IMR-90 (cell line): Measurements from ENCODE around the gene WDR54. TPM values are rescaled to one million over a fixed set of nuclear protein-coding genes. Genes with fewer than 3 reads are reported as not detected.
"Not testable (repeated sequence)": the region's sequence is repeated elsewhere in the genome, so short reads cannot be mapped to it uniquely, and the experiment has no call there.

ENCODE experiments used
- ATAC-seq: fragments of 200-7000 bp; cut with Tn5 transposase; 2 replicates; pipeline ENCODE4 v1.9.1; 2020; ENCODE audit warnings: low read depth, mild to moderate bottlenecking, moderate library complexity
- BruUV-seq: library from RNA; stranded (reverse); fragments of 400-500 nt; replicated peaks from 2 replicates; lab custom pipeline; 2021; lab: Mats Ljungman, UMichigan
- CTCF ChIA-PET: fragments of 300-600 bp; formaldehyde crosslinking; extraction: SDS; loops from one replicate; lab custom pipeline; 2021; ENCODE audit warnings: antibody characterized with exemption; lab: Yijun Ruan, JAX
- POLR2A ChIA-PET: fragments of 300-600 bp; sonication (Branson Sonifier 250); formaldehyde crosslinking; loops from one replicate; lab custom pipeline; 2022; ENCODE audit warnings: antibody characterized with exemption; ENCODE audit not compliant: unreplicated experiment; lab: Charles Lee
- DNase-seq: peaks from one replicate; pipeline ENCODE4 v3.0.0; 2013
- H2AFZ ChIP-seq: replicated peaks from 2 replicates; pipeline ENCODE3; 2013; ENCODE audit warnings: low read length, mild to moderate bottlenecking; ENCODE audit not compliant: poor library complexity
- H2AK5ac ChIP-seq: 2 replicates; pipeline ENCODE4 v1.6.1; 2013; ENCODE audit warnings: low read depth, low read length, inconsistent platforms
- H2AK9ac ChIP-seq: replicated peaks from 2 replicates; pipeline ENCODE3; 2013; ENCODE audit warnings: mild to moderate bottlenecking, low read depth, low read length, moderate library complexity; ENCODE audit not compliant: poor library complexity
- H2BK120ac ChIP-seq: 2 replicates; pipeline ENCODE4 v1.6.1; 2013; ENCODE audit warnings: low read depth, low read length, inconsistent platforms
- H2BK15ac ChIP-seq: 3 replicates; pipeline ENCODE4 v1.6.1; 2013; ENCODE audit warnings: low read depth, low read length, inconsistent platforms
- H2BK20ac ChIP-seq: 2 replicates; pipeline ENCODE4 v1.6.1; 2013; ENCODE audit warnings: low read depth, mild to moderate bottlenecking, inconsistent platforms, low read length, moderate library complexity
- H2BK5ac ChIP-seq: 2 replicates; pipeline ENCODE4 v1.6.1; 2013; ENCODE audit warnings: mild to moderate bottlenecking, low read depth, low read length, inconsistent platforms; ENCODE audit not compliant: poor library complexity, severe bottlenecking
- H3K14ac ChIP-seq: replicated peaks from 2 replicates; pipeline ENCODE4 v1.6.1; 2013; ENCODE audit warnings: low read depth, low read length, inconsistent platforms
- H3K18ac ChIP-seq: 2 replicates; pipeline ENCODE4 v1.6.1; 2013; ENCODE audit warnings: low read depth, low read length, control low read depth
- H3K23ac ChIP-seq: 2 replicates; pipeline ENCODE4 v1.6.1; 2013; ENCODE audit warnings: low read depth, low read length, inconsistent platforms
- H3K27ac ChIP-seq: 2 replicates; pipeline ENCODE4 v1.5.1; 2013; ENCODE audit warnings: mild to moderate bottlenecking, control low read depth, low read length; ENCODE audit not compliant: insufficient read depth
- H3K27me3 ChIP-seq: 2 replicates; pipeline ENCODE4 v1.6.1; 2013; ENCODE audit warnings: low read length; ENCODE audit not compliant: control insufficient read depth, insufficient read depth
- H3K36me3 ChIP-seq: 2 replicates; pipeline ENCODE4 v1.6.1; 2013; ENCODE audit warnings: low read length, mixed read lengths; ENCODE audit not compliant: control insufficient read depth, insufficient read depth
- H3K4ac ChIP-seq: 2 replicates; pipeline ENCODE4 v1.6.1; 2013; ENCODE audit warnings: low read depth, low read length, inconsistent platforms
- H3K4me1 ChIP-seq: 2 replicates; pipeline ENCODE4 v1.6.1; 2013; ENCODE audit warnings: low read length, mixed read lengths; ENCODE audit not compliant: control insufficient read depth, insufficient read depth
- H3K4me2 ChIP-seq: 2 replicates; pipeline ENCODE4 v1.6.1; 2013; ENCODE audit warnings: low read depth, mild to moderate bottlenecking, control low read depth, low read length, moderate library complexity
- H3K4me3 ChIP-seq: 2 replicates; pipeline ENCODE4 v1.5.1; 2013; ENCODE audit warnings: low read depth, mild to moderate bottlenecking, control low read depth, low read length, moderate library complexity; ENCODE audit not compliant: insufficient read depth
- H3K56ac ChIP-seq: 2 replicates; pipeline ENCODE4 v1.6.1; 2013; ENCODE audit warnings: low read length, inconsistent platforms; ENCODE audit not compliant: insufficient read depth; ENCODE audit errors: extremely low read depth
- H3K79me1 ChIP-seq, 2 experiments: 2 replicates each; pipeline ENCODE4 v1.6.1; 2013; ENCODE audit warnings: low read length in 2 of 2, inconsistent platforms in 1 of 2, low read depth in 1 of 2
- H3K9ac ChIP-seq: 2 replicates; pipeline ENCODE4 v1.6.1; 2013; ENCODE audit warnings: low read depth, low read length, control low read depth
- H3K9me1 ChIP-seq: 2 replicates; pipeline ENCODE4 v1.6.1; 2013; ENCODE audit warnings: low read length, inconsistent platforms; ENCODE audit not compliant: insufficient read depth
- H3K9me3 ChIP-seq: 2 replicates; pipeline ENCODE4 v1.6.1; 2013; ENCODE audit warnings: low read length; ENCODE audit not compliant: control insufficient read depth, insufficient read depth
- H4K20me1 ChIP-seq: 2 replicates; pipeline ENCODE4 v1.6.1; 2013; ENCODE audit warnings: low read length, inconsistent platforms; ENCODE audit not compliant: insufficient read depth
- H4K5ac ChIP-seq: 2 replicates; pipeline ENCODE4 v1.6.1; 2013; ENCODE audit warnings: mild to moderate bottlenecking, low read depth, low read length, control low read depth
- H4K8ac ChIP-seq, 2 experiments: 2 replicates each; pipeline ENCODE4 v1.6.1; 2013; ENCODE audit warnings: low read depth in 2 of 2, low read length in 2 of 2, control low read depth in 1 of 2, inconsistent platforms in 1 of 2
- H4K91ac ChIP-seq: 2 replicates; pipeline ENCODE4 v1.6.1; 2013; ENCODE audit warnings: low read depth, low read length, inconsistent platforms; ENCODE audit not compliant: insufficient read depth
- BHLHE40 ChIP-seq: fragments of 150-350 bp; IDR thresholded peaks from 2 replicates; pipeline ENCODE4 v1.6.1; 2016; ENCODE audit warnings: mild to moderate bottlenecking, low read depth, low read length
- MXI1 ChIP-seq: IDR thresholded peaks from 2 replicates; pipeline ENCODE4 v1.6.1; 2012; ENCODE audit warnings: low read depth, mild to moderate bottlenecking, low read length, moderate library complexity, borderline replicate concordance
- WGBS, 2 experiments: methylation state at CpG; one replicate each; pipeline versions ENCODE4 v1.1.5 to v1.1.7; 2013; ENCODE audit warnings: missing lambda C conversion rate in 2 of 2; ENCODE audit not compliant: insufficient read length in 1 of 2; ENCODE audit errors: extremely low coverage in 2 of 2; 5-methylcytosine and 5-hydroxymethylcytosine counted together
- dilution Hi-C: fragments of 300-500 bp; cut with HindIII; formaldehyde crosslinking; loops from one replicate; pipeline ENCODE4 v1.14.3; 2018; ENCODE audit warnings: low sequenced_read_pairs; ENCODE audit not compliant: unreplicated experiment
- in situ Hi-C: fragments of 300-500 bp; cut with MboI; formaldehyde crosslinking; loops from 3 replicates; pipeline ENCODE4 v1.14.3; 2019; ENCODE audit warnings: low sequenced_read_pairs, inconsistent platforms, mixed read lengths
- intact Hi-C: fragments of 100-400 bp; cut with micrococcal nuclease; formaldehyde crosslinking; loops from 2 replicates; pipeline ENCODE4 v1.10.0; 2022
- polyA plus RNA-seq, 3 experiments: library from polyadenylated mRNA; depleted of rRNA; stranded (reverse); fragments of >200 nt; gene quantifications; 2 replicates each; pipeline ENCODE4 v1.2.3, GENCODE V29; 2012; ENCODE audit warnings: low replicate concordance in 1 of 3
- total RNA-seq: library from RNA; depleted of rRNA; stranded (reverse); fragments of >200 nt; gene quantifications from 2 replicates; pipeline ENCODE4 v1.2.3, GENCODE V29; 2012

Gene WDR54
- total and polyA plus RNA-seq, 2 of the 4 experiments (the other 2 are of a cell fraction), result 47.9 to 57.2 TPM

DNA sequence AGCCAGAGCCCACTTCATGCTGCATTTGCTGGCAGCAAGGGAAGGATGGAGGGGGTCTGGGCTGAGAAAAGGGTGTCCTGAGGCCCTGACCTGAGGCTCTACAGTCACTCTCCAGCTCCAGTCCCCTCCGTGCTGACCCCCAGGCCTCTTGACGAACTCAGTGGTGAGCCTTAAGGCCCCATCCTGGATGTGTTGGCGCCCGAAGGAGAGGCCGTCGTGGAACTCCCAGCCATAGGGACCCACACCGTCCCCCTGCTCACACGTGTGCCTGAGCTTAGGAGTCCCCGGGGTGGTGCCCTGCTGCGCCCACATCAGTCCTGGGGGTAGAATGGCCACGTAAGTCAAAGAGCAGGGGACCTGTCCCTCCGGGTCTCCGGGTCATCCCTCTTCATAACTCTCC, 42.9 kb downstream of the WDR54 start:
- intact Hi-C loops (no loop called here), dilution Hi-C loops (no loop called here), in situ Hi-C loops (no loop called here)
- POLR2A ChIA-PET, result no interaction called here
- no peak for DNase-seq
- H3K27ac ChIP-seq, result peak overlapping the region; percentile 60
- peak overlapping the region; percentile 97 for H2AK9ac ChIP-seq
- no TSS peak for BruUV-seq
- H2BK20ac ChIP-seq, result no peak overlapping the region
- 0% methylated on average over 4 of the region's 13 CpGs; no CpG with 5 or more reads in 1 of the 2 experiments for WGBS, 2 experiments
- no peak overlapping the region for H2BK15ac ChIP-seq
- peak overlapping the region; percentile 10; the same call in 1 of the 2 replicates for H3K56ac ChIP-seq
- peak; percentile 9 for ATAC-seq
- peak overlapping the region; percentile 97 for H2AK5ac ChIP-seq
- H3K9me3 ChIP-seq, result no peaks in the 10 kb centered on the region
- TF ChIP-seq BHLHE40 (no peak), MXI1 (0 out of 2 replicates have a peak, but pooled peaks have one; percentile 46)
- peaks cover 7 to 46% of the 10 kb centered on the region in 2 experiments; a peak in 3 of 4 replicates for H3K79me1 ChIP-seq
- peak overlapping the region; percentile 83 for H3K4ac ChIP-seq
- peaks cover 21% of the 10 kb centered on the region for H3K36me3 ChIP-seq
- peak overlapping the region; percentile 68 for H3K9ac ChIP-seq
- H3K4me2 ChIP-seq, result peak overlapping the region; percentile 90
- H4K91ac ChIP-seq, result peak overlapping the region; percentile 23
- H4K20me1 ChIP-seq, result no peaks in the 10 kb centered on the region
- H3K27me3 ChIP-seq, result no peaks in the 10 kb centered on the region
- CTCF ChIA-PET, result no interaction called here
- peak overlapping the region; percentile 57 for H2BK5ac ChIP-seq
- peak overlapping the region; percentile 89 for H3K4me3 ChIP-seq
- peaks cover 3% of the 10 kb centered on the region for H3K4me1 ChIP-seq
- H3K18ac ChIP-seq, result no peak overlapping the region
- no peak overlapping the region for H2BK120ac ChIP-seq
- peak overlapping the region; percentile 94 for H3K23ac ChIP-seq
- H3K14ac ChIP-seq, result peak overlapping the region; percentile 66
- H2AFZ ChIP-seq, result peak overlapping the region; percentile 98
- no peaks in the 10 kb centered on the region for H3K9me1 ChIP-seq
- peak overlapping the region; percentile 88 to 97; a peak in 2 of 4 replicates for H4K8ac ChIP-seq
- peak overlapping the region; percentile 8; the same call in 1 of the 2 replicates for H4K5ac ChIP-seq

DNA sequence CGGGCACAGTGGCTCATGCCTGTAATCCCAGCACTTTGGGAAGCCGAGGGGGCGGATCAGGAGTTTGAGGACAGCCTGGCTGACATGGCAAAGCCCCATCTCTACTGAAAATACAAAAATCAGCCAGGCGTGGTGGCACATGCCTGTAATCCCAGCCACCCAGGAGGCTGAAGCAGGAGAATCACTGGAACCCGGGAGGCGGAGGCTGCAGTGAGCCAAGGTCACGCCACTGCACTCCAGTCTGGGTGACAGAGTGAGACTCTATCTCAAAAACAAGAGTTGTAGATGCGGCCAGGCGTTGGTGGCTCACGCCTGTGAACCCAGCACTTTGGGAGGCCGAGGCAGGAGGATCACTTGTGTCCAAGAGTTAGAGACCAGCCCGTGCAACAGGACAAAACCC, 49.2 kb downstream of the WDR54 start:
- H3K4me1 ChIP-seq, H3K9me3 ChIP-seq, H2BK120ac ChIP-seq, H4K91ac ChIP-seq, H3K14ac ChIP-seq, H2BK5ac ChIP-seq, H3K9ac ChIP-seq, H2AK5ac ChIP-seq, H3K9me1 ChIP-seq, dilution Hi-C loops, H3K4ac ChIP-seq, H3K4me3 ChIP-seq, H2BK15ac ChIP-seq, CTCF ChIA-PET, H3K4me2 ChIP-seq, H3K18ac ChIP-seq, in situ Hi-C loops, H2AFZ ChIP-seq, H4K20me1 ChIP-seq, H3K23ac ChIP-seq, H3K27me3 ChIP-seq, H4K5ac ChIP-seq, H2BK20ac ChIP-seq, H2AK9ac ChIP-seq, DNase-seq, ATAC-seq, H4K8ac ChIP-seq, H3K56ac ChIP-seq, intact Hi-C loops, POLR2A ChIA-PET, BruUV-seq, H3K27ac ChIP-seq: not testable (repeated sequence)
- H3K36me3 ChIP-seq, result peaks cover 15% of the 10 kb centered on the region
- 92% methylated on average over 4 of the region's 12 CpGs; no CpG with 5 or more reads in 1 of the 2 experiments for WGBS, 2 experiments
- peaks cover 6 to 32% of the 10 kb centered on the region in 2 experiments; a peak in 3 of 4 replicates for H3K79me1 ChIP-seq
